ENCODE data around the gene WDR1. TPM values are rescaled to one million over a fixed set of nuclear protein-coding genes. Genes with fewer than 3 reads are reported as not detected.

WDR1 gene
- total RNA-seq, 2 donors from 2014 or later = 222 to 345 TPM

DNA sequence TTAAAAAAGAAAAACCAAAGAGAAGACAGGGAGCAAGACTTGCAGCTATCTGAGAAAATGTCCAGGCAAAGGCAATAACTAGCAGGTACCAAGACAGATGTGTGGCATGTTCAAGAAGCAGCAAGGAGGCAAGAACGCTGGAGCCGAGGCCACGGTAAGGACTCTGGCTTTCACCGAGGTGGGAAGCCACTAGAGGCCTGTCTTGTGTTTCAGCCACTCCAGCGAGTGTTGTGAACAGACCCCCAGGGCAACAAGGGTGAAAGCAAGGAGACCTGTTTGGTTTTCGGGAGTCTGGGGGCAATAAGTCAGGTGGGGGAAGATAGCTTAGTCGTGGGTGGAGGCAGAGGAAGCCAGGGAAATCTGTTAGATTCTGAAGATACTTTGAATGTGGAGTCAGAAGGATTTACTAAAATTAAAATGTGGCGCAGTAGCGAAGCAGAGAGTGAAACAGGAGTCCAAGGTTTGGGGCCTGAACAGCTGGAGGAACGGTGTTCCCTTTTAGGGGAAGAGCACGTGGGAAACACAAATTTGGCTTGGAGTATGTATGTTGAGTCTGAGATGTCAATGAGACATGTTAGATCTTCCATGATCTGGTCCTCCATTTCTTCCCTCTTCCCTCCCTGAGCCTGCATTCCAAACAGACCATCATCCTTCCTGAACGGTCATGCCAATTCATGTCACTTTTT, 3.1 kb downstream of the WDR1 start:
- Histone ChIP-seq H3K9me3 (ENCODE audit: control insufficient read depth, low read length) (no peaks in the 10 kb centered on the region), H3K4me3 (ENCODE audit: low read length) (peak overlapping the region; percentile 87), H3K36me3 (ENCODE audit: control insufficient read depth, insufficient read depth, low read length) (peaks cover 73% of the 10 kb centered on the region), H3K27ac (ENCODE audit: low read depth, low read length) (no peak overlapping the region), H3K4me1 (ENCODE audit: control insufficient read depth, insufficient read depth, low read length) (peaks cover 32% of the 10 kb centered on the region), H3K9ac (ENCODE audit: extremely low read depth, low read length, poor library complexity, severe bottlenecking) (no peak overlapping the region), H3K27me3 (ENCODE audit: control insufficient read depth, insufficient read depth, low read length, poor library complexity, severe bottlenecking) (no peaks in the 10 kb centered on the region)
- Mint-ChIP-seq H3K36me3 (ENCODE audit: low read depth) (peaks cover 68% of the 10 kb centered on the region), H3K27me3 (ENCODE audit: insufficient read depth) (no peaks in the 10 kb centered on the region), H3K4me1 (peaks cover 66% of the 10 kb centered on the region), H3K27ac (peak overlapping the region; percentile 60), H3K9me3 (no peaks in the 10 kb centered on the region), H3K4me3 (no peak overlapping the region)
- no peak for DNase-seq
- 89 to 91% methylated on average over 10 to 12 of the region's 12 CpGs for WGBS, 2 experiments (ENCODE audit: insufficient coverage in 1 of 2, insufficient read length in 1 of 2)
- TF ChIP-seq, protein P1, sequence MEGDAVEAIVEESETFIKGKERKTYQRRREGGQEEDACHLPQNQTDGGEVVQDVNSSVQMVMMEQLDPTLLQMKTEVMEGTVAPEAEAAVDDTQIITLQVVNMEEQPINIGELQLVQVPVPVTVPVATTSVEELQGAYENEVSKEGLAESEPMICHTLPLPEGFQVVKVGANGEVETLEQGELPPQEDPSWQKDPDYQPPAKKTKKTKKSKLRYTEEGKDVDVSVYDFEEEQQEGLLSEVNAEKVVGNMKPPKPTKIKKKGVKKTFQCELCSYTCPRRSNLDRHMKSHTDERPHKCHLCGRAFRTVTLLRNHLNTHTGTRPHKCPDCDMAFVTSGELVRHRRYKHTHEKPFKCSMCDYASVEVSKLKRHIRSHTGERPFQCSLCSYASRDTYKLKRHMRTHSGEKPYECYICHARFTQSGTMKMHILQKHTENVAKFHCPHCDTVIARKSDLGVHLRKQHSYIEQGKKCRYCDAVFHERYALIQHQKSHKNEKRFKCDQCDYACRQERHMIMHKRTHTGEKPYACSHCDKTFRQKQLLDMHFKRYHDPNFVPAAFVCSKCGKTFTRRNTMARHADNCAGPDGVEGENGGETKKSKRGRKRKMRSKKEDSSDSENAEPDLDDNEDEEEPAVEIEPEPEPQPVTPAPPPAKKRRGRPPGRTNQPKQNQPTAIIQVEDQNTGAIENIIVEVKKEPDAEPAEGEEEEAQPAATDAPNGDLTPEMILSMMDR (conservative IDR thresholded peaks at IDR 0.05) = no peak

DNA sequence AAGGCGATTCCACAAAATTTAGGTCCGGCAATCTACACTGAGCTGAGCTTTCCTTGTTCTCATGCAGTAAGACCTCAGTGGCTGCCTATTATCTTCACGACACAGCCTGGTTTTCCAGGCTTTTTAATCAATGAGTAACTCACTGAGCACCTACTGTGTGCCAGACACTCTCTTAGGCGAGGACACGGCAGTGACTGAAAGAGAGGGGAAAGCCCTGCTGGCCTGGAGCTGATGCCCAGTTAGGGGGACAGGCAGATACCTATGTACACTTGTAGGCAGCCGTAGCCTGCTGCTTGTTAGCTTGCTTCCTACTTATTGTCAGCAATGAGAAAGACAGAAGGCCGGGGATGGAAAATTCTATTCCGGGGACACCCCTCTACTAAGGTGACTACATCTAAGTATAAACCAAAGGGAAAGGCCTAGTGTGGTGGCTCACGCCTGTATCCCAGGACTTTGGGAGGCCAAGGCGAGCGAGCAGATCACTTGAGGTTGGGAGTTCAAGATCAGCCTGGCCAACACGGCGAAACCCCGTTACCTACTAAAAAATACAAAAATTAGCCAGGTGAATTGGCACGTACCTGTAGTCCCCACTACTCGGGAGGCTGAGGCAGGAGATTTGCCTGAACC, 3.8 kb downstream of the WDR1 start:
- peak overlapping the region; percentile 87 for H3K4me3 ChIP-seq (ENCODE audit: low read length)
- Mint-ChIP-seq H3K36me3 (ENCODE audit: low read depth) (peaks cover 73% of the 10 kb centered on the region), H3K4me1 (peaks cover 64% of the 10 kb centered on the region), H3K4me3 (no peak overlapping the region), H3K9me3 (no peaks in the 10 kb centered on the region), H3K27me3 (ENCODE audit: insufficient read depth) (no peaks in the 10 kb centered on the region), H3K27ac (no peak overlapping the region)
- TF ChIP-seq, protein P1 (conservative IDR thresholded peaks at IDR 0.05) = no peak
- H3K9ac ChIP-seq (ENCODE audit: extremely low read depth, low read length, poor library complexity, severe bottlenecking) = no peak overlapping the region
- DNase-seq = no peak
- peaks cover 79% of the 10 kb centered on the region for H3K36me3 ChIP-seq (ENCODE audit: control insufficient read depth, insufficient read depth, low read length)
- WGBS, 2 experiments (ENCODE audit: insufficient coverage in 1 of 2, insufficient read length in 1 of 2) = 94 to 96% methylated on average over 16 of the region's 16 CpGs
- H3K9me3 ChIP-seq (ENCODE audit: control insufficient read depth, low read length) = no peaks in the 10 kb centered on the region
- peaks cover 29% of the 10 kb centered on the region for H3K4me1 ChIP-seq (ENCODE audit: control insufficient read depth, insufficient read depth, low read length)
- no peaks in the 10 kb centered on the region for H3K27me3 ChIP-seq (ENCODE audit: control insufficient read depth, insufficient read depth, low read length, poor library complexity, severe bottlenecking)
- no peak overlapping the region for H3K27ac ChIP-seq (ENCODE audit: low read depth, low read length)

DNA sequence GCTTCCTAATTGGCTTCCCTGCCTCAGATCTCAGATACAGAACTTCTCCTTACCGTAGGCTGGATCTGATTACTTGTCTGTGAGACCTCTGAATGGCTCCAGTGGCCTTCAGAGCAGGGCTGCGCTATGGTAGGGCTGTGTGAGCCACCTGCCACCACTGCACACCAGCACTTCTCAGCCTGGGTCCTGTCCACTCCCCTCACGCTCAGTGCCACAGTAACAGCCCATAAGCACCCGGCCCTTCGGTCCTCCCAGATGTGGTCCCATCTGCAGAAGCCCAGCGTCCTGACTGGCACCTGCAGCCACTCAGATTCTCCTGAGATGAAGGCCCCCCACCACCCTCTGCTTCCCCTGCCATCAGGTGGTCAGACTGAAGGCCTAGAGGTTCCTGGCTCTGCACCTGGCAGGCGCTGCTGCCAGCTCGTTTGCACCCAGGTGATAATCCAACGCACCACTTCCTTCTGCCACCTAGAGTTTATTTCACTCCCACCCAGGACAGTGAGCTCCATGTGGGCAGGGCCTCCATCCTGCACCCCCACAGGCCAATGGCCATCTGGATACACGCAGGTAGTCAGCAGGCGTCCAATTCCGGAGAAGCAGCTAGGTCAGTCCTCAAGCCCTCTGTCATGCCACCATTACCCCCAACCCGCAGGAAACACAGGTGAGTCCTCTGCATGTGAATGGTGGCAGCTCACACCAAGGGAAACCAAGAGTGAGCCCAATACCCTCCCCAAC, 5.4 kb downstream of the WDR1 start:
- Mint-ChIP-seq H3K4me1 (peaks cover 65% of the 10 kb centered on the region), H3K27ac (no peak overlapping the region), H3K27me3 (ENCODE audit: insufficient read depth) (no peaks in the 10 kb centered on the region), H3K9me3 (no peaks in the 10 kb centered on the region), H3K36me3 (ENCODE audit: low read depth) (peaks cover 80% of the 10 kb centered on the region), H3K4me3 (no peak overlapping the region)
- H3K9ac ChIP-seq (ENCODE audit: extremely low read depth, low read length, poor library complexity, severe bottlenecking) = no peak overlapping the region
- no peaks in the 10 kb centered on the region for H3K27me3 ChIP-seq (ENCODE audit: control insufficient read depth, insufficient read depth, low read length, poor library complexity, severe bottlenecking)
- H3K4me1 ChIP-seq (ENCODE audit: control insufficient read depth, insufficient read depth, low read length) = peaks cover 32% of the 10 kb centered on the region
- DNase-seq = peak; percentile 59
- WGBS, 2 experiments (ENCODE audit: insufficient coverage in 1 of 2, insufficient read length in 1 of 2) = 94 to 97% methylated on average over 9 to 13 of the region's 13 CpGs
- H3K4me3 ChIP-seq (ENCODE audit: low read length) = no peak overlapping the region
- TF ChIP-seq, protein P1 (conservative IDR thresholded peaks at IDR 0.05) = no peak
- peaks cover 92% of the 10 kb centered on the region for H3K36me3 ChIP-seq (ENCODE audit: control insufficient read depth, insufficient read depth, low read length)
- no peaks in the 10 kb centered on the region for H3K9me3 ChIP-seq (ENCODE audit: control insufficient read depth, low read length)
- no peak overlapping the region for H3K27ac ChIP-seq (ENCODE audit: low read depth, low read length)
